ENCODE results near the gene DGKB.

DGKB gene

DNA sequence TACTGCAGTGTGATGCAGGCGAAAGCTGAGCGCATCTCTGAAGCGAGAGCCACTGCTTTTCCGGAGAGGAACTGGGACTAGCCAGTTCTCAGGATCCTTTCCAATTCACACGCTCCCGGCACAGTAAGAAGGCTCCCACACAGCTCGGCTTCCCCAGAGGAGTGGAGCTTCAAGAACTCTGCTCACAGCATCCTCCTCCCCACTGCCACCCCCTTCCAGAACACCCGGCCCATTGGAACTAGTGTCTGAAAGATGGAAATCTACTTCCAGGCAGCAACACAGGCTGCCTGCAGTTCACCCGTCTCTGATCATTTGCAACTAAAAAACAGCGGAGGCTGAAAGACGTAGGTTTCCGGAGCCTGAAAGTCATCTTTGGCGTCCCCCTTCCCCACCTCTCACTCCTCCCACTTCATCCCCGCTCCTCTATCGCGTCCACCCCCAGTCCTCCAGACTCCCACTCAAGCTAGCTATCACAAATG lies at the start of gene DGKB:
Gene DGKB, minus strand, starts transcription at position 163 of the 479 bp plus-strand sequence.
- DNase-seq (ENCODE audit: low read depth in 2 of 2, low spot score in 1 of 2), result no peak

DNA sequence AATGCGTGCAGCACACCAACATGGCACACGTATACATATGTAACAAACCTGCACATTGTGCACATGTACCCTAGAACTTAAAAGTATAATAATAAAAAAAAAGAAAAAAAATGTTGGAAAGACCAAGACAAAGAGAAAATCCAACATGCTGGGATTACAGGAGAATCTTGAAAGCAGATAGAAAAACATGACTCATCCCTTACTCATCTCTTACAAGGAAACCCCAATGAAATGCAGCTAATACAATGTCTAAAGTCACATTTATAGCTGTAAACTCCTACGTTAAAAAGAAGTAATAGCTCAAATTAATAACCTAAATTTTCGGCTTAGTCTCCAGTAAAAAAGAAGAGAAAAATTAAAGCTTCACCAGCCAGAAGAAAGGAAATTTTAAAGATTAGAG lies 47.5 kb upstream of the DGKB start:
- no peak for DNase-seq (ENCODE audit: low read depth in 2 of 2, low spot score in 1 of 2)

DNA sequence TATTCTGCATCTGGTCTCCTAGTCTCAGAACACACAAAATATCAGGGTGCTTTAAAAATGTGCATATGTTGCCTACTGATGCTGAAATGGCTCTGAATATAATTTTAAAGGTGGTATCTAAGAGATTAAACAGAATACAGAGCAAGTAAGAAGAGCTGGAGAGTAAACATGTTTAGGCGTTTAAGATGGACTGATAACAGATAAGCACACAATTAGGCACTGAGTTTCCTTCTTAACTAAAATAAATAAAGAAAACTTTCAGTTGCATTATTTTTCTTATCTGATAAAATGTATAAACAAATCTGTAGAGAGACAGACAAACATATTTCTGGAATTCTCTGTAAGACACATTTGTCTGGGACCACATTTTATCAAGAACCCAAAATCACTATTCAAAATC lies 35.6 kb upstream of the DGKB start:
- DNase-seq (ENCODE audit: low read depth in 2 of 2, low spot score in 1 of 2), result no peak

DNA sequence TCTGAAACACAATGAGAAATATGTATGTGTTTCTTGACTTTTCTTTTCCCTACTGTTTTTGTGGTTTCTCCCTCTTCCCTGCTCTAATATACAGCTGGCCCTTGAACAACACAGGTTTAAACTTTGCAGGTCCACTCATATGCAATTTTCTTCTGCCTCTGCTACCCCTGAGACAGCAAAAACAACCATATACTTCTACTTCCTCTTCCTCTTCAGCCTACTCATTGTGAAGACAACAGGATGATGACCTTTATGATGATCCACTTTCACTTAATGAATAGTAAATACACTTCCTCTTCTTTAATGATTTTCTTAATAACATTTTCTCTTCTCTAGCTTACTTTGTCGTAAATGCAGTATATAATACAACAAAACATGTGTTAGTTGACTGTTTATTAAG lies 35.0 kb upstream of the DGKB start:
- DNase-seq (ENCODE audit: low read depth in 2 of 2, low spot score in 1 of 2), result no peak

DNA sequence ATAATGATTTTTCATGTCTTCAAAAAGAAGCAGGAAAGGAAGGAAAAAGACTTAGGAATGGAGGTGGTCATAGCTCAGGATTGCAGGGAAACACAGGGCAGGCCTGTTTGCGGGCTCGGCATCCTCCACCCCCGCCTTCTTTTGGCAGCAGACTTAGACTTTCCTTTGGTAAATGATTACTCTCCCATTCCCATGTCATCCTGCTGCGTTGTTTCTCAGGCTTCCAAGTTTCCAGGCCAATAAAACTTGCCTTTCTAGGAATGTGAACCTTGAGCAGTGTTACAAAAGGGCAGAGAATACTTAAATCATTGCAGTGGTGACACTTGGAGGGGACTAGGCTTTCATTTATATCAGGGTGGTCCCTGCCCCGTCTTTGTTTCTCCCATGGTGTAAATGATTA lies 34.0 kb upstream of the DGKB start:
- DNase-seq (ENCODE audit: low read depth in 2 of 2, low spot score in 1 of 2), result no peak

DNA sequence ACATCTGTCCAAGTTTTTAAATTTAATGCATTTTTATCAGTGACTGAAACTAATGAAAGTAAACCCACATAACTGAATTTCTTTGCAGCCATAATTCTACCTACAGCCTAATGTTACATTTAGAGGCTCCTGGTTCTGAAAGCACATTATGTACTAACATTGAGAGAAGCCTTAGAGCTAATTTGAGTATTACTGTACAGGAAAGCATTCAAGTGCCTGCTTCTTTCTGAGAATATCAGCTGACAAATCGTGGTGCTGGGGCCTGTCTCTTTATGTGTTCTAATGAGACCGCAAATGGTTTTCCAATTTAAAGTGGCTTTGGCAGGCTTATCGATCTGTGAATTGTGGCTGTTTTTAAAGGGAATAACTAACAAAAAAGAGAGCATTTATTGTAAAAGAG lies 32.3 kb upstream of the DGKB start:
- DNase-seq (ENCODE audit: low read depth in 2 of 2, low spot score in 1 of 2), result no peak

DNA sequence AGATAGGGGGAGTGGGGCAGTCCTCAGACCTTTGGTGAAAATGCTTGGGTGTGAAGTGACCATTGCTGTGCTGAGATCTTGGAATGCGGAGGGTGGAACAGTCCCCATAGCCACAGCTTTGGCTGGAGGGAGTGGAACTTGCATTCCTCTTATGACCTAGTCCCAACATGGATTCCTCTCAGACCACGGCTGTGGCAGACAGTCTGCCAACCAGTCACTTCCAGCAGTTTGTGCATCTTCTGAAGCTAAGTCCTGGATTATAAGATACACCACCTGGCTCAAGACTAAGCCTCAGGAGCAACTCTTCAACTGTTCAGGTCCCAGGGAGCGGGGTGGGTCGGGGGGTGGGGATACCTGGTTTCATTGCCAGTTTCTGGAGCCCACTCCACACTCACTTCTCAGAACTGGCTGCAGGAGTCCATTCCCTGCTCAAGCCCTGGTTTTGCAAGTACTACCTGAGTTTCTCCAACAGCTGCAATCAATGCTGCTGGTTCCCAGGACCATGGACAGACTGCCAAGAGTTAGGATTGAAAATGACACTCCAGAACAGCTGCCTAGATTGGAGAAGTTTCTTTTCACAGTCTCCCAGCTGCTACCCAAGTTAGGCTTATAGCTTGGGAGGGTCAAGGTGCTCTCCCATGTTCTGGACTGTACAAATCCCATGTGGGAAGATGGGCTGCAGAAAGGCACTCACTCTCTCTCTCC lies 29.1 kb upstream of the DGKB start:
- DNase-seq (ENCODE audit: low read depth in 2 of 2, low spot score in 1 of 2), result no peak

DNA sequence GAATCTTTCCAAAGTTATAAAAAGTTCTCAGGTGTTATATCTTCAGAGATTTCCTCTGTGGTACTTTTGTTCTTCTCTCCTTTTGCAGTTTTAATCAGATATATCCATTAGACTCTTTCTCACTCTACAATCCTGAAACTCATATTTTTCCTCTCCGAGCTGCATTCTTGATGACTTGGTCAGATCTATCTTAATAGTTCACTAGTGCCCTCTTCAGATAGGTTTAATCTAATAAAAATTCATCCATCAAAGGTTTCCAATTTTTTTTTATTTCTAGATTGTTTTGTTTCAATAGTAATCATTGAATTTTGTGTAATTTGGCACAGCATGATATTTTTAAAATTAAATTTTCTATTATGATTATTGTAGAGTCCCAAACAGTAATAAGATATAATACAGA lies 21.8 kb upstream of the DGKB start:
- no peak for DNase-seq (ENCODE audit: low read depth in 2 of 2, low spot score in 1 of 2)

DNA sequence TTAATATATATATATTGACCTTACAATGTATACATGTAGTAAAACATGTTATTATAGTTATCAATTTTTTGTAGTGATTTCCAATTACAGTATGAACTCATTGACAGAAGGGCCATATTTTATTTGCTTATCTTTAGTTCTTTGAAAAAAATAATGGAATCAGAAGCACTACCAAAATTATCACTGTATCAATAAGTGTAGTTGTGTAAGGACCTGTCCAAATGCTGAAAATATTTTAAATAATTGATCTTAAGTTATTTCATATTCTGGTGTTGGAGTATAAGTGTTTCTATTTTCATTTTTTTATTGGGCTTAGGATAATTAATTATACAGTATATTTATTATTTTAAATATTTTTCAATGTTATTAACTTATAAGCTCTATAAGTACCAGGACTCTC lies 8.5 kb upstream of the DGKB start:
- DNase-seq (ENCODE audit: low read depth in 2 of 2, low spot score in 1 of 2), result no peak

DNA sequence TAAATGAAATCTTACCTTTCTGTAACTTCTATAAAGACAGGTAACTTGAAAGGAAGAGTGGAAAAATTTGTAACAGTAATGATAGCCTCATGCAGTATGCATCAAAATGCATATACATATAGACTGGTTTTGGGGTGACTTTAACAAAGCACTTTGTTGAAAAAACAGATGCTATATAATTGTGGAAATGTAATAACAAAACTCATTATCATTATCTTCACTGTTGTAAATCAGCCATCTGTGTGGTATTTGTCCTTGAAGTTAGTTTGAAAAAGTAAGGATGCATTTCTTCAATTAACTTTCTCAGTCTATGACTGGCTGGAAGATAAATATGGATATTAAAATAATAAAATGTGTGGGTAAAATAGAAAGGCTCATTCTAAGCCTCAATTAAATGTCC lies 6.1 kb upstream of the DGKB start:
- DNase-seq (ENCODE audit: low read depth in 2 of 2, low spot score in 1 of 2), result no peak

DNA sequence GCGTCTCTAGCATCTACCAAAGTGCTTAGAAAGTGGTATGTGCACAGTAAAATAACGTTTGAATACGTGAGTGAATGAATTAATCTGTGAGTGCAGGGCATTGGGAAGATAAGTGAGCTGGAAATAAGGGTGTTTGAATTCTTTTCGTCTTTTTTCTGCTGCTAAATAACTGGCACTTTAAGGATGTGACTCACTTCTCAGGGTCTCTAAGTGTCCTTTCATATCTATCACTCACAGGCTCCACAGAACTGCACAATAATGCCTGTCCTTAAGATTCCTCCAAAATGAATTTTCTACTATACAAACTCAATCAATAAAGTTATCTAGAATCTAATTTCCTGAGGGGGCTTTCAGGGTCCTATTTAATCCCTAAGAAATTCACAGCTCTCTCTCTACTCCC lies 3.2 kb upstream of the DGKB start:
- no peak for DNase-seq (ENCODE audit: low read depth in 2 of 2, low spot score in 1 of 2)

DNA sequence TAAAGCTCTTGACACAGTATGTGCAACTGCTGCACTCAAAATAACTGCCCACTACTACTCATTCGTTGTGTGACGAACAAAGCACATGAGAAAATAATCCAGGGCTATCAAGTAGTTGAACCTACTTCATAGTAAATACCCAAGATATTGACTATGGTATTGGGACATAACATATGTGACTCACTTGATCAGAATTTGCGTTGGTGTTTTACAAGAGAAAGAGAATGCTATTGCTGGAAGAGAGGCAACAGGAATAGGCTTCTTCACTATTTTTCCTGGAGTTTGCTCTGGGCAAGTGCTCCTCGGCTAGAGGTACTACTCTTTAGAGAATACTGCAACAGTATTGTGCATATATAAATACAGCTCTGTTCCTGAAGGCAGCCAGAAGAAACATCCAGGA lies 2.5 kb downstream of the DGKB start:
- no peak for DNase-seq (ENCODE audit: low read depth in 2 of 2, low spot score in 1 of 2)

DNA sequence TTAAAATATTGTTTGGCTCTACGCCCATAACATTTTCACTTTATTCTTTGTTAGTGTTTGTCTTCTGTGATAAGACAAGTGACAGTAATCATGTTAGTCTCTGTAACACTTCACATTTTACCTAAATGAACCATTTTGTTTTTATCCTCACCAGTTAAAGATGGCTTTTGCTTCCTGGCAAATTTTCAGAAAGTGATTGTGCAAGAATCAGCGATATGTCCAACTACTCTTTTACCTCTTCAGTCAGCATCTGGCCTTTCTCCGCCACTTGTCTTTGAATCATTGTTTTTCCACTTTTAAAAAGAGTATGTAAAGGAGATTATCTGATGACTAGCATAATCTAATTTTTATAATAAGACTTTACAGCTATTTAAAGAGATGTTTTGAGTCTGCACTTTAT lies 3.5 kb downstream of the DGKB start:
- no peak for DNase-seq (ENCODE audit: low read depth in 2 of 2, low spot score in 1 of 2)

DNA sequence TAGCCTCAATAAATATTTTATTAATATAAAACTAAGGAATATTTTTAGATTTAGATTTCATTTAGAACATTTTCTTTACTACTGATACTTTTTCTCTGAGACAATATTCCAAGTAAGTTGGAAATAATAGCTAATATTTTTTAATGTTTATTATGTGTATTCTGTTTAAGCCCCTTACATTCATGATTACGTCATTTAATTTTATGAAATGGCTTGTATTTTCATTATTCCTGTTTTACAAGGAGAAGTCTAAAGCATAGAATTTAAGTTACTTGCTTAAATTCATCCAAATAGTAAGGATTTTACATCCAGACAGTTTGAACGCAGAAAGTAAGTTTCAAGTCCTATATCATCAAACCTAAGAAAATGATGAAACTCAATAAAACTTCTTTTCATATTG lies 6.1 kb downstream of the DGKB start:
- no peak for DNase-seq (ENCODE audit: low read depth in 2 of 2, low spot score in 1 of 2)

DNA sequence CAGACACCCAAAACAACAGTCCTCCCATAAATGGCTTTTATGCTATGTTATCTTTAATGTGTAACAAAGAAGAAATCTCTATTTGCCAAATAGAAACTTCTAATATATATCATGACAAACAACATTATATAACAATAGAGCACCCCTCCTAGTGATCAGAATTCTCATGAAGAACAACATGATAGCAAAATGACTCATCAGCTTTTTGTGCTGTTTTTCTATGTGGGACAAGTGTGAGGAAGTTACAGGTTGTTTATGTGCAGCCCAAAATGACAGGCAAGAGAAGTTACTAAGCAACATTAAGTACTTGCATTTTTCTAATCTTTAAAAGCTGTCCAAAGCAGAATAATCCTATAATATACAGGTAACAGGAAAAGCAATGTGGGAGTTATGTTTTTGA lies 7.7 kb downstream of the DGKB start:
- DNase-seq (ENCODE audit: low read depth in 2 of 2, low spot score in 1 of 2), result no peak

DNA sequence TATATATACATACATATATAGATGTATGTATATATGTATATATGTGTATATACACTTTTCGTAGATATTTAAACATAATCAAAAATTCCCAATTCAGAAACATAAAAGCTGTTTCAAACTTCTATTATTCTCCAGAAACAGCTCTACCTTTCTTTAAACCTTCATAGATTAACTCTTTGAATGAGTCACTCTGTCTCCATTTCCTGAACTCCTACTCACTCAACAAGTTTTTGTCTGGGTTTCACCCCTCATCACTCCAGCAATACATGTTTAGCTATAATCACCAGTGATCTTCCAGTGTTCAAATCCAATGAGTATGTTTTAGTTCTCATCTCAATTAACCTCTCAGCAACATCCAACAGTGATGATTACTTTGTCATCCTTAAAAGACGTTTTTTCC lies 9.6 kb downstream of the DGKB start:
- DNase-seq (ENCODE audit: low read depth in 2 of 2, low spot score in 1 of 2), result no peak

DNA sequence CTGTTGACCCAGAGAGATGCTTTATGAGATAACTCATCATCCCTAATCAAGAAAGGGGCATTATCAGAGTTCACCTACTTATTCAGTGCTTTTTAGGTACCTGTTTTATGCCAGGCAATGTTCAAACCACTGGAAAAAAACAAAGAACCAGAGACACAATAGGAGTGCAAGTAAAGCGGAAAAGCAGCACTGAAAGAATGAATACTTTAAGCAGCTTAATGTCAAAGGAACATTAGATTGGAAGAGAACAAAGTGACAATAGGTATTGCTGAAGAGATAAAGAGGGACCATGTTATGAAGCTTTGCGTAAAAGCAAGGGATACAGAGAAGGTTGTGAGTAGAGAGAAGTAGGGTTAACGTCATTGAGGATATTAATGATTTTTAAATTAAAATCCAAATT lies 11.3 kb downstream of the DGKB start:
- DNase-seq (ENCODE audit: low read depth in 2 of 2, low spot score in 1 of 2), result no peak

DNA sequence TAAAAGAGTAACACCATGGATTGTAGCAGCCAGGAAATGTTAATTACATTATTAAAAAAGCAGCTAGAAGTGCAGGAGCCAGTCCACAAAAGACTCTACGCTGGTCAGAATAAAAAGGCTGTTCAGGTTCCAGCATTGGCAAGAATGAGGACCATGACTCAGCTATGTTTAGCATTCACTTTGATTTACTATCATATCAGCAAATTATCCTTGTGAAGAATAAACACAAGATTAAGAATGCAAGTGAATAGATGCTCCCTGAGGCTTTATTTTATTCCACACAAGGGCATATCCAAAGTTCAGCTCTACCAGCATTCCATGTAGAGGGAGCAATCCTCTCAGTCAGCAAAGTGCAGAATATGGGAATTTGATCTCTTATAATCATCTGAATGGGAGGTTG lies 13.6 kb downstream of the DGKB start:
- DNase-seq (ENCODE audit: low read depth in 2 of 2, low spot score in 1 of 2), result no peak

DNA sequence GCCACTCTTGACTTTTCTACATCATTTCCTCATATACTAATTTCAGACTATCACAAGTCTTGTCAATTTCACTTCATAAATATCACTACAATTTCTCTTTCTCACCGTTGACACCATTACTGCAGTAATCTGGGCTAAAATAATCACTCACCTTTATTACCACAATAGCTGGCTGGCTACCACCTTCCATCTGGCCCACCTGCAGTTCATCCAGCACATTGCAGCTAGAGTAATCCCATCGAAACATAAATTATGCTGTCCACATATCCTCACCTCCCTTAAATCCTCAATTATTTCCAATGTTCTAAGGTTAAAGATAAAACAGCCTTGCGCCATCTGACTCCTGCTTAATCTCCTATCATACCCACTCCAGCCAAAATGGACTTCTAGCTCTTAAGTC lies 16.0 kb downstream of the DGKB start:
- no peak for DNase-seq (ENCODE audit: low read depth in 2 of 2, low spot score in 1 of 2)

DNA sequence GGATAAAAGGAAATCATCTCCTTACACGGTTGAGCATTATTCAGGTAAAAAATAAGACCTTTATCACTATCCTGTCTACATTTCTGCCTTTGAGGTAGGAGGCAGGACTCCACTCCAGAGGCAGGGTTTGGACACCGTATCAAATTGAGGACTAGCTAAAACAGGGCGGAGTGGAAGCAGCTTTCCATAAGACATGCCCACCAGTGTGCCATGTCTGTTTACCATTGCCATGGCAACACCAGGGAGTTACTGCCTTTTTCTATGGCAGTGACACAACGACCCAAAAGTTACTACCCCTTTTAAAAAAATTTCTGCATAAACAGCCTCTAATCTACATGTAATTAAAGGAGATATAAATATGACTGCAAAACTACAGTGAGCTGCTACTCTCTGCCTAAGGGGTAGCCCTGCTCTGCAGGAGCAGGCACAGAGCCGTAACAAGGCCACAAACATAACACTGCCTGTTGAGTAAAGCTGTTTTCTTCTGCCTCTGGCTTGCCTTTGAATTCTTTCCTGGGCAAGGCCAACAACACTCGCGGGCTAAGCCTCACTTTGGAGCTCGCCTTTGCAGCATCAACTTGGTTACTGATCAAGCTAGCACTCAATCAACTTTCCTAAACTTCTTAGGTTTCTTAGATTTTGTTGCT lies 26.5 kb downstream of the DGKB start:
- DNase-seq (ENCODE audit: low read depth in 2 of 2, low spot score in 1 of 2), result no peak

DNA sequence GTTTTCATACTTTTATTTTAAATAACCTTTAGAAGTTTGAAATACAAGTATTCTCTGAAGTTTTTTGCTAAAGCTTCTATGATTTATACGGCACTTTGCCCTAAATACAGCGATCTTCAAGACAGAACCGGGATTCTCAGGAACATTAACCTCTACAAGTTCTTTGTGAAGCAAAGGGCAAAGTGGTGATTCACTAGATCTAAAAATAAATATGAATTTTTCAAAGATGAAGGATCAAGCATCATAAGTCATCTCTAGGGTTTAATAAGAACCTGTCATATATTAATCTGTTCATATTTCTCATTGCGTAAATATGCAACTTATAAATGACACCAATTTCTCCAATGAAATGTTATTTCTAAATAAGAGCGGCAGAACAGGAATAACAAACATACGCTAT lies 30.7 kb downstream of the DGKB start:
- no peak for DNase-seq (ENCODE audit: low read depth in 2 of 2, low spot score in 1 of 2)

DNA sequence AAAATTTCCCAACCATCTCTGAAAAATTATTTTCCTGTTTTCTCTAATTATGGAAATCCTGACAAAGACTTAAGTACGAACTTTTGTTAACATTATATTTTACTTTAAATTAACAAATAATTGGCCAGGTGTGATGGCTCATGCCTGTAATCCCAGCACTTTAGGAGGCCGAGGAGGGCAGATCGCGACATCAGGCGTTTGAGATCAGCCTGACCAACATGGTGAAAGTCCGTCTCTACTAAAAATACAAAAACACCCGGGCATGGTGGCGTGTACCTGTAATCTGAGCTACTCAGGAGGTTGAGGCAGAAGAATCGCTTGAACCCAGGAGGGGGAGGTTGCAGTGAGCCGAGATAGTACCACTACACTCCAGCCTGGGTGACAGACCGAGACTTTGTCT lies 32.2 kb downstream of the DGKB start:
- DNase-seq (ENCODE audit: low read depth in 2 of 2, low spot score in 1 of 2), result no peak

DNA sequence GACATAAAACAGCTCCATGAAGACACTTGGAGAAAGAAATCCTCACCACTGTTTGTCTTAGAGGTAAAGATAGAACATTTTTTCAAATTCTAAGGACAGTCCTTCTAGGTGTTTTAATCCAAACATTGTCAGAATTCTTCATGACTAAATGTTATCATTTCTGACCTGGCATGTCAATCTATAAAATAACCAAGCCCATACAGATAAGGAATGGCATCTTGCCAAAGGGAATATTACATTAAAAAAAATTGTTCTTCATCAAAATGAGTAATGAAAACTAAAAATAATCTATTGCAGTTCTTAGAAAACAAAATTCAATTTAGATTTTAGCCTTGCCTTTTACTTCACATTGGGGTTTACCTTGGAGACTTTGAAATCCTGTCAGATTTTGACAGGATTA lies 33.6 kb downstream of the DGKB start:
- DNase-seq (ENCODE audit: low read depth in 2 of 2, low spot score in 1 of 2), result no peak
